AG08395 (cell line): Measurements from ENCODE around the gene GSK3A.

Experiments used
- DNase-seq: peaks from one replicate; pipeline ENCODE4 v3.0.0; 2012; ENCODE audit warnings: mixed read lengths, low spot score

GSK3A gene

GRCh38 chr19:42199440-42200115 is 42.8 kb downstream of the GSK3A start:
- DNase-seq, result no peak

- DNase-seq, result no peak
Measured at GRCh38 chr19:42198676-42199439, 43.5 kb downstream of the GSK3A start.

- no peak for DNase-seq
Measured at GRCh38 chr19:42197375-42197817, 45.0 kb downstream of the GSK3A start.

GRCh38 chr19:42196011-42197001 is 46.1 kb downstream of the GSK3A start:
- DNase-seq, result no peak

- no peak for DNase-seq
Measured at GRCh38 chr19:42193706-42194105, 48.7 kb downstream of the GSK3A start.

- no peak for DNase-seq
Measured at GRCh38 chr19:42193294-42193693, 49.1 kb downstream of the GSK3A start.

- peak; percentile 64 for DNase-seq
Measured at GRCh38 chr19:42191855-42192254, 50.5 kb downstream of the GSK3A start.

GRCh38 chr19:42191330-42191729 is 51.1 kb downstream of the GSK3A start:
- DNase-seq, result no peak

GRCh38 chr19:42189133-42189532 is 53.3 kb downstream of the GSK3A start:
- no peak for DNase-seq

- no peak for DNase-seq
Measured at GRCh38 chr19:42188665-42189064, 53.7 kb downstream of the GSK3A start.

- DNase-seq, result no peak
Measured at GRCh38 chr19:42185277-42185676, 57.1 kb downstream of the GSK3A start.

- DNase-seq, result peak; percentile 95
Measured at GRCh38 chr19:42184401-42184861, 58.0 kb downstream of the GSK3A start.
